Measurements from ENCODE around the gene RHOJ.

RHOJ gene

GRCh38 chr14:63209160-63209559, 4.9 kb downstream of the RHOJ start:
- TF ChIP-seq CTCF (IDR thresholded peaks at IDR 0.05; ENCODE audit: insufficient read depth, low read length, poor library complexity, severe bottlenecking): no peak
- DNase-seq (ENCODE audit: extremely low read depth, insufficient read length): no peak
- H3K36me3 ChIP-seq (ENCODE audit: control insufficient read depth, insufficient read depth, low read length): no peaks in the 10 kb centered on the region
- H3K27me3 ChIP-seq (replicated peaks; ENCODE audit: control insufficient read depth, insufficient read depth, low read length): no peaks in the 10 kb centered on the region; the same call in 1 of the 2 replicates
- H3K4me3 ChIP-seq (replicated peaks; ENCODE audit: low read depth, low read length): no peak overlapping the region

- DNase-seq (ENCODE audit: extremely low read depth, insufficient read length): no peak
- Histone ChIP-seq H3K27me3 (replicated peaks; ENCODE audit: control insufficient read depth, insufficient read depth, low read length) (no peaks in the 10 kb centered on the region), H3K4me3 (replicated peaks; ENCODE audit: low read depth, low read length) (no peak overlapping the region), H3K36me3 (ENCODE audit: control insufficient read depth, insufficient read depth, low read length) (no peaks in the 10 kb centered on the region)
- TF ChIP-seq CTCF (IDR thresholded peaks at IDR 0.05; ENCODE audit: insufficient read depth, low read length, poor library complexity, severe bottlenecking): no peak
These were observed 6.6 kb downstream of the RHOJ start for GRCh38 chr14:63210812-63211211.

DNA sequence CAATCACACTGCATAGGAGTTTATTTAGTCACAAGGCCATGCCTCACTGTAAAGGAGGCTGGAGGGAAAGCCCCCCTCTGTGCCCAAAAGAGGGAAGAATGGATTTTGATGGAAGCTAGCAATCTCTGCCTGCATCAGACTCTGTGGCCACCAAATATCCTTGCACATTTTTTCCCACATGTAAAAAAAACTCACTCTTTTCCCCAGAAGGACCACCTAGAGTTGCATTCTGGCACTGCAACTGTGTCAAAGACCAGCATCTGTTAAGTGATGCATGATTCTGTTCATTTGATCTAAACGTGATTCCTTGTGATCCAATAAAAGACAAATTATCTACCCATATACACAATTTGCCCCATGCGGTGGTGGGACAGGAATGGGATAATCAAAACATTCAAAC, 8.0 kb downstream of the RHOJ start:
- no peaks in the 10 kb centered on the region for H3K36me3 ChIP-seq (ENCODE audit: control insufficient read depth, insufficient read depth, low read length)
- no peak for TF ChIP-seq CTCF (IDR thresholded peaks at IDR 0.05; ENCODE audit: insufficient read depth, low read length, poor library complexity, severe bottlenecking)
- no peak for DNase-seq (ENCODE audit: extremely low read depth, insufficient read length)

GRCh38 chr14:63212776-63213500, 8.7 kb downstream of the RHOJ start:
- no peak for TF ChIP-seq CTCF (IDR thresholded peaks at IDR 0.05; ENCODE audit: insufficient read depth, low read length, poor library complexity, severe bottlenecking)
- DNase-seq (ENCODE audit: extremely low read depth, insufficient read length): no peak
- Histone ChIP-seq H3K4me3 (replicated peaks; ENCODE audit: low read depth, low read length) (no peak overlapping the region), H3K36me3 (ENCODE audit: control insufficient read depth, insufficient read depth, low read length) (no peaks in the 10 kb centered on the region), H3K27me3 (replicated peaks; ENCODE audit: control insufficient read depth, insufficient read depth, low read length) (no peaks in the 10 kb centered on the region)

More for the DNA sequence above, 8.0 kb downstream of the RHOJ start:
- H3K4me3 ChIP-seq (replicated peaks; ENCODE audit: low read depth, low read length): no peak overlapping the region
- H3K27me3 ChIP-seq (replicated peaks; ENCODE audit: control insufficient read depth, insufficient read depth, low read length): no peaks in the 10 kb centered on the region

DNA sequence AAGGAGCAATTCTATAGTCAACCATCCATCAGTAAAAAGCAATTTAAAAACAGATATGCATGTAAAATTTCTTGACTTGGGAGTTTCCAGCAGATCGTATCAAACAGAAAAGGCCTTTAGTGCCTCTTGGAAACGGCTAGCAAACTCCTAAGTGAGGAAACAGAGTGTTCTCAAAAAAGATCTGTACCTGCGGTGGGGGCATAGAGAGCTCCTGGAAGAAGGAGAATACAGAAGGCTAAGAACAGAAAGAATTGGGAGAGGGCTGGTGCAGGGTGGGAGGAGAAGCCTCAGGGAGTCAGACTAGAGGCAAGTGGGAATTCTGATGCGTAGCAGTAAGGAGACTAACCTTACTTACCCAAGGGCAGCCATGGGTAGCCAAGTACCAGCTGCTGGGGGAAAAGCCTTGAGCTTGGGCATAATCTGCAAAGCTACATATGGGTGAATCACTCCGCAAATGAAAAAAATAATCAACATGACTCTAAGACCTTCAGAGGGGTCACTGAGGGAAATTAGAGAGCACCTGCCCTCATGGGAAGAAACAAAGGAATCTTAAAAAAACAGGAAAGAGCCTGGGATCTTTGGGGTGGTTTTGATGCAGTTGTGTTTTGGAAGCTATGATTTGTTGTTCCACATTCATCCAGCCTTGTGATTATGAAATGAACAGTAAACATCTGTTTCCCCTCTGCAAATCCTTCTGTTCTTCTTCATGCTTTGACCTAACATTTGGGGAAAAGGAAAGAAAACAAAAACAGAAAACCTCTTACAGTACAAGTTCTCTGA, 10.4 kb downstream of the RHOJ start:
- no peak overlapping the region for H3K4me3 ChIP-seq (replicated peaks; ENCODE audit: low read depth, low read length)
- no peaks in the 10 kb centered on the region for H3K36me3 ChIP-seq (ENCODE audit: control insufficient read depth, insufficient read depth, low read length)
- no peak for DNase-seq (ENCODE audit: extremely low read depth, insufficient read length)
- TF ChIP-seq CTCF (IDR thresholded peaks at IDR 0.05; ENCODE audit: insufficient read depth, low read length, poor library complexity, severe bottlenecking): no peak
- H3K27me3 ChIP-seq (replicated peaks; ENCODE audit: control insufficient read depth, insufficient read depth, low read length): no peaks in the 10 kb centered on the region

Data from GM06990 (cell line).